Esophagus squamous epithelium (tissue), 5 donors: ENCODE measurements around the gene PHACTR3. TPM values are rescaled to one million over a fixed set of nuclear protein-coding genes. Genes with fewer than 3 reads are reported as not detected.
A peak's percentile ranks its signal among the peaks of the same experiment; 100 is the strongest.

Experiments
- DNase-seq: peaks from one replicate; lab custom pipeline; 2025; lab: John Stamatoyannopoulos, UW
- H3K27ac ChIP-seq, 4 donors: fragments of 200-600 bp; sonication (generic); one replicate each; pipeline ENCODE4 v1.5.1; 2016 to 2019; ENCODE audit warnings: mild to moderate bottlenecking in 1 of 4
- H3K27me3 ChIP-seq, 4 donors: fragments of 200-600 bp; sonication (generic); 1 replicate in 3 of 4; 2 replicates in 1 of 4; pipeline versions ENCODE4 v1.5.1 to v1.6.0; 2017 to 2021; ENCODE audit warnings: antibody characterized with exemption in 1 of 4
- H3K36me3 ChIP-seq, 3 donors: fragments of 200-600 bp; sonication (generic); one replicate each; pipeline ENCODE4 v1.5.1; 2016 to 2019
- H3K4me1 ChIP-seq, 3 donors: fragments of 200-600 bp; sonication (generic); one replicate each; pipeline ENCODE4 v1.5.1; 2017 to 2019
- H3K4me3 ChIP-seq, 4 donors: fragments of 200-600 bp; sonication (generic); 1 replicate in 3 of 4; 2 replicates in 1 of 4; pipeline ENCODE4 v1.5.1; 2016 to 2019; ENCODE audit warnings: mild to moderate bottlenecking in 2 of 4, moderate library complexity in 1 of 4
- H3K9me3 ChIP-seq, 3 donors: fragments of 200-600 bp; sonication (generic); one replicate each; pipeline ENCODE4 v1.5.1; 2016 to 2019
- POLR2A ChIP-seq, 4 donors: fragments of 450-650 bp; IDR thresholded peaks; one replicate each; pipeline ENCODE4 v1.6.1; 2017; ENCODE audit warnings: antibody characterized with exemption in 4 of 4, mild to moderate bottlenecking in 4 of 4, moderate library complexity in 3 of 4
- WGBS, 2 donors: methylation state at CpG; one replicate each; pipeline ENCODE4 v1.1.5; 2018; 5-methylcytosine and 5-hydroxymethylcytosine counted together
- intact Hi-C: fragments of 100-400 bp; cut with DNase I; formaldehyde crosslinking; loops from one replicate; pipeline ENCODE4 v1.15.0; 2022
- total RNA-seq, 4 donors: library from RNA; depleted of rRNA; stranded (reverse); fragments of >200 nt; gene quantifications; one replicate each; pipeline ENCODE4 v1.1.0, GENCODE V29; 2016
- TF ChIP-seq, protein P1 (sequence below), 6 experiments: fragments of 450-650 bp in 4 of 6; fragments of 200-600 bp in 2 of 6; sonication (generic) in 2 of 6; IDR thresholded peaks; one replicate each; pipeline ENCODE4 v1.5.1; 2016 to 2019; ENCODE audit warnings: antibody characterized with exemption in 6 of 6, mild to moderate bottlenecking in 4 of 6, moderate library complexity in 4 of 6
- donor health status: DM: yes; HTN: yes; CAD: no.

PHACTR3 gene
- total RNA-seq, 4 donors from 2014 or later, result 0.13 to 2.5 (median 0.32) TPM

DNA sequence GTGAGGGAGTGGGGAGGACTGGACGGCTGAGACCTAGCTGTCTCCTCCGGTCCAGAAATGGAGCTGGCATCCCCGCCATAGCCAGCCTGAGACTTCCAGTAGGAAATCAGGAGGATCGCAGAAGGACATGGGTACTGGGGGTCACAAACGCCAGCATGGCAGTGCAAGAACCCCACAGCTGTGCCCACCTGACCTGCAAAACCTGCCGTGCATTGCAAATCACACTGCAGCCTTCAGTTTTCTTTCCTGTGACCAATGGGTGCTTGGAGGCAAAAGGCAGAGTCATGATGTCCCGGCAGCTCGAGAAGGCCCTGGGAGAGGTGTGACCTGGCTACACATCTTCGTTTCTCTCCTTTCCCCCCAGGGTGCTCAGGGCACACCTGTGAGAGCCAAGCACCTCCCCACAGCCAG, 23.3 kb upstream of the PHACTR3 start:
- H3K36me3 ChIP-seq, result no peaks in the 10 kb centered on the region
- H3K27me3 ChIP-seq, result peaks cover 0 to 75% (median 10%) of the 10 kb centered on the region in 4 donors

DNA sequence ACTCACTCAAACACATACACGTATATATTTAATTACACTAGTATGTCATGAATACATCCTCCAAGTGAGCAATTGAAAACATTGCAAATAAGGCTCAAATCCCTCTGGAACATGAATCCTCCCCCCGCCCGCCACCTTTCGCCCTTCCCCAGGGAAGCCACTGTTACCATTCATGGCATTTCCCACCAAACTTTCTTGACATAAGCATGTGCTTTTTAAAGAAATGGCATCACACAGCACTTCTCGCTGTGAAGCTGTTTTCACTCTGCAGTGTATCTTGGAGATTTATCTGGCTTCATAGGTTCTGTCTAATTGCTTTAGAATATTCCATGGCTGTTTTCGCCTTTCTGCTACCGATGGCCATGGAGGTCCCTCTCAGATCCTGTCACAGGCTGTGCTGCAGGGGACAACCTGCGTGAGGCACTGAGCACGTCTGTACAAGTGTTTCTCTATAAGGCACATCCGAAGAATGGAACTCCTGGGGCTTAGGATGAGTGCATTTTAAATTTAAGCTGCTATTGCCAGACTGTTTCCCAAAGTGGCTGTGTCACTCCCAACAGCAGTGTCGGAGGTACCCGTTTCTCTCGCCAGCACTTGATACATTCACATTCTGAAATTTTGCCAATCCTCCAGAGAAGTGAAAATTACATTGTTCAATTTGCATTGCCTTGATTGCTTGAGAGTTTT, 22.2 kb upstream of the PHACTR3 start:
- H3K27ac ChIP-seq, result no peak overlapping the region
- intact Hi-C loops, result no loop called here
- H3K4me1 ChIP-seq, result peaks cover 0 to 26% (median 0%) of the 10 kb centered on the region in 3 donors
- peaks cover 0 to 64% (median 7%) of the 10 kb centered on the region in 4 donors for H3K27me3 ChIP-seq
- H3K36me3 ChIP-seq, result no peaks in the 10 kb centered on the region
- no peak for DNase-seq
- H3K4me3 ChIP-seq, result no peak overlapping the region
- no peaks in the 10 kb centered on the region for H3K9me3 ChIP-seq
- TF ChIP-seq POLR2A (IDR thresholded peaks at IDR 0.05), result no peak
- 68 to 72% methylated on average over 13 of the region's 13 CpGs for WGBS, 2 donors

More for the DNA sequence above, 23.3 kb upstream of the PHACTR3 start:
- no peak overlapping the region for H3K4me3 ChIP-seq
- 59 to 66% methylated on average over 3 to 8 of the region's 9 CpGs for WGBS, 2 donors
- TF ChIP-seq, protein P1, sequence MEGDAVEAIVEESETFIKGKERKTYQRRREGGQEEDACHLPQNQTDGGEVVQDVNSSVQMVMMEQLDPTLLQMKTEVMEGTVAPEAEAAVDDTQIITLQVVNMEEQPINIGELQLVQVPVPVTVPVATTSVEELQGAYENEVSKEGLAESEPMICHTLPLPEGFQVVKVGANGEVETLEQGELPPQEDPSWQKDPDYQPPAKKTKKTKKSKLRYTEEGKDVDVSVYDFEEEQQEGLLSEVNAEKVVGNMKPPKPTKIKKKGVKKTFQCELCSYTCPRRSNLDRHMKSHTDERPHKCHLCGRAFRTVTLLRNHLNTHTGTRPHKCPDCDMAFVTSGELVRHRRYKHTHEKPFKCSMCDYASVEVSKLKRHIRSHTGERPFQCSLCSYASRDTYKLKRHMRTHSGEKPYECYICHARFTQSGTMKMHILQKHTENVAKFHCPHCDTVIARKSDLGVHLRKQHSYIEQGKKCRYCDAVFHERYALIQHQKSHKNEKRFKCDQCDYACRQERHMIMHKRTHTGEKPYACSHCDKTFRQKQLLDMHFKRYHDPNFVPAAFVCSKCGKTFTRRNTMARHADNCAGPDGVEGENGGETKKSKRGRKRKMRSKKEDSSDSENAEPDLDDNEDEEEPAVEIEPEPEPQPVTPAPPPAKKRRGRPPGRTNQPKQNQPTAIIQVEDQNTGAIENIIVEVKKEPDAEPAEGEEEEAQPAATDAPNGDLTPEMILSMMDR (IDR thresholded peaks at IDR 0.05), result no peak
- TF ChIP-seq POLR2A (IDR thresholded peaks at IDR 0.05), result no peak
- H3K9me3 ChIP-seq, result no peaks in the 10 kb centered on the region
- intact Hi-C loops, result no loop called here
- H3K4me1 ChIP-seq, result peaks cover 0 to 30% (median 0%) of the 10 kb centered on the region in 3 donors
- DNase-seq, result no peak
- H3K27ac ChIP-seq, result no peak overlapping the region

DNA sequence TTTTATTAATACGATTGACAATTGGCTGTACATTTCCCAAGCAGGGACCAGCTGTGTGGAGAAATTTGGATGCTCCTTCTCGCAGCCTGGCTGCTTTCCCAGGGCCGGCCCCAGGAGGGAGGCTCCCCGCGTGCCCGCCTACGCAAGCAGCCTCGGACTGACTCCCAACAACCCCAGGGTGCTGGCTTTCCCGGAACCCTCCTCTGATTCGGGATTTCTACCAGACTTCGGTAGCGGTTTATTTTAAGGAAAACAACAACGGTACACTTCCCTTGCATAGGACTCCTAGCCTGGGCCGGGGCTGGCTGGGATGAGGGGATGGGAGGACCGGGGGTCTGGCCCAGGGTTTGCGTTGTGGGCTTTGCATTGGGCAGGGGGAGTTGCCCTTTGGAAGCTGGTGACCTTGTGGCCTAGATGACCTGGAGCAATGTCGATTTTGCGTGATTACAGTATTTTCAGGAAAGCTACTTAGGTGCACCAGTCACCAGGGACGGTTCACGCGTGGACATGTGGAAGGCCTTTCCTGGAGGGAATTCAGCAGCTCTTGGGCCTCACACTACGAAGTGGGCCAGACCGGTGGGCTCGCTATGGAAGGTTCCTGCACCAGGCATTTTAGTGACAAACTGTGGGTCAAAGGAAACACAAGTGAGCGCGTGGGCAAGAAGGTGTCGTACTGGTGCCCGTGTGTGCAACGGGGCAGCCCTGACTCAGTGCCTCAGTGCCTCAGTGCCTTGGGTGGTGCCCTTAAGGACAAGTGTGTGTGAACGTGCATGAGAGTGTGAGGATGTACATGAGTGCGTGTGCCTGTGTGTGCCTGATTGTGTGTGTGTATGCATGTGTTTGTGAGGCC, 20.7 kb upstream of the PHACTR3 start:
- no peak for TF ChIP-seq POLR2A (IDR thresholded peaks at IDR 0.05)
- TF ChIP-seq, protein P1 (IDR thresholded peaks at IDR 0.05), result no peak
- H3K27ac ChIP-seq, result peak overlapping the region in 3 of 4 donors; percentile 26 to 50 (median 34)

DNA sequence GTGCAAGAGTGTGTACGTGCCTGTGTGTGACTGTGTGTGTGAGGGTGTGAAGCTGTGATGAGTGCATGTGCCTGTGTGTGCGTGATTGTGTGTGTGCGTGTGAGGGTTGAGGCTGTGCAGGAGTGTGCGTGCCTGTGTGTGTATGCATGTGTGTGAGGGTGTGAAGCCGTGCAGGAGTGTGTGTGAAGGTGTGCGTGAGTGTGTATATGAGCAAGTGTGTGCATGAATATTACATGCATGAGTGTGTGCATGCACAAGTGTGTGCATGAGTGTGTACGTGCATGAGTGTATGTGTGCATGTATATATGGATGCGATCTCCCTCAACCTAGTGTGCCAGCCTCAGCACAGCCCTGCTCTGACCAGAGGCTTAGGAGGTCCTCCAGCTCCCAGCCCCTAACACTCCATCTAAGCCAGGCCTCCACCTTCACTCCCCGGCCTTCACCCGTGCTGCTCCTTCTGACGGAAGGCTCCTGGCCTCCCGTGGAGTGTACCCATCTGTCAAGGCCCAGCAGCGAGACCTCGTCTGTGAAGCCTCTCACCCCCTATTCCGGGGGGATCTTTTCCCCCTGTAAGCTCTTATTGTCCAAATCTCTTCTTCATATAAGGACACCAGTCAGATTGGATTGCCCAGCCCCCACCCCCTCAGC, 19.9 kb upstream of the PHACTR3 start:
- Histone ChIP-seq H3K27me3 (peaks cover 0 to 46% (median 0%) of the 10 kb centered on the region in 4 donors), H3K9me3 (no peaks in the 10 kb centered on the region), H3K4me3 (no peak overlapping the region), H3K36me3 (no peaks in the 10 kb centered on the region), H3K4me1 (peaks cover 0 to 19% (median 0%) of the 10 kb centered on the region in 3 donors), H3K27ac (no peak overlapping the region)
- TF ChIP-seq, protein P1 (IDR thresholded peaks at IDR 0.05), result no peak
- TF ChIP-seq POLR2A (IDR thresholded peaks at IDR 0.05), result no peak
- intact Hi-C loops, result no loop called here
- no peak for DNase-seq
- WGBS, 2 donors, result 81 to 91% methylated on average over 15 of the region's 15 CpGs

More for the DNA sequence above, 20.7 kb upstream of the PHACTR3 start:
- Histone ChIP-seq H3K27me3 (peaks cover 0 to 54% (median 0%) of the 10 kb centered on the region in 4 donors), H3K4me1 (peaks cover 0 to 21% (median 0%) of the 10 kb centered on the region in 3 donors), H3K9me3 (no peaks in the 10 kb centered on the region), H3K4me3 (no peak overlapping the region), H3K36me3 (no peaks in the 10 kb centered on the region)
- 79% methylated on average over 19 to 21 of the region's 31 CpGs for WGBS, 2 donors
- intact Hi-C loops, result no loop called here
- DNase-seq, result no peak

DNA sequence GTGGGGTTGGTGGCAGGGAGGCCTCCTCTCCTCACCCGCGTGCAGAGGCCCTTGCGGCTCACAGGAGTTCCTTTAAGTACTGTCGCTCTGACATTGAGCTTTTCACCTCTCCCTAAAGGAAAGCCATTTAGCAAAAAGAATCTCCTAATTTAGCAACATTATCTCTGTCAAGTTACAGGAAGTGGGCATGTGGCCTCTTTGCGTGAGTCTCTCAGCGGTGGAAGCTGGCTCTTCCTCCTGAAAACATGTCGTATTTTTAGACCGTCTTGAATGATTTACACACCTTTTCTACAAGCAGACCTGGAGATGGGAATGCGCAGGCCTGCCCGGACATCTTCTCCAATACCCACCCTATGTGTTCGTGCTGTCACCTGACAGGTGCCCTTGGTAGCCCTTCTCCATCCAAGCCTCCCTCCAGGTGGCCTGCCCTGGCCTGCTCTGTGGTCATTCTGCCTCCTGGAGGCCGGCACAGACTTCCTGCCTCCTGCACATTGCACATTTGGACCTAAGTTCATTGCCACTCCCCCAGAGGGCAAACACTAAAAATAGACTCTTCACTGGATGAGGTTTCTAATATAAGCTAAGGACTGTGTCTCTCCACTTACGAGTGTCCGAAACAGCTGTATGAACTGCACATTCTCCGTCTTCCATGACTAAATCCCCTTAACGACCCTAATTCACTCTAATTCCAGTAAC, 18.5 kb upstream of the PHACTR3 start:
- 66 to 67% methylated on average over 15 of the region's 16 CpGs for WGBS, 2 donors
- intact Hi-C loops, result no loop called here
- Histone ChIP-seq H3K27me3 (peaks cover 0 to 38% (median 0%) of the 10 kb centered on the region in 4 donors), H3K4me1 (peaks cover 0 to 11% (median 0%) of the 10 kb centered on the region in 3 donors), H3K27ac (peak overlapping the region in 1 of 4 donors; percentile 16), H3K4me3 (no peak overlapping the region), H3K9me3 (no peaks in the 10 kb centered on the region), H3K36me3 (no peaks in the 10 kb centered on the region)
- no peak for DNase-seq
- TF ChIP-seq, protein P1 (IDR thresholded peaks at IDR 0.05), result no peak
- TF ChIP-seq POLR2A (IDR thresholded peaks at IDR 0.05), result no peak
